SJCRH30 (cell line): ENCODE data around the gene MPND. TPM values are rescaled to one million over a fixed set of nuclear protein-coding genes. Genes with fewer than 3 reads are reported as not detected.

Source experiments
- DNase-seq, 2 experiments: peaks; one replicate each; pipeline ENCODE4 v3.0.0-alpha.2; 2015 to 2020
- H3K27ac ChIP-seq: fragments of 250-450 bp; sonication (Bioruptor Pico); 2 replicates; pipeline ENCODE4 v1.5.1; 2020; ENCODE audit warnings: mild to moderate bottlenecking, moderate library complexity
- H3K27me3 ChIP-seq: fragments of 250-450 bp; sonication (Bioruptor Pico); 2 replicates; pipeline ENCODE4 v1.5.1; 2020; ENCODE audit warnings: mild to moderate bottlenecking, moderate library complexity
- H3K36me3 ChIP-seq: fragments of 250-450 bp; sonication (Bioruptor Pico); 2 replicates; pipeline ENCODE4 v1.5.1; 2020; ENCODE audit warnings: mild to moderate bottlenecking, moderate library complexity
- H3K4me1 ChIP-seq: fragments of 250-450 bp; sonication (Bioruptor Pico); 2 replicates; pipeline ENCODE4 v1.5.1; 2020; ENCODE audit warnings: mild to moderate bottlenecking, moderate library complexity
- H3K4me3 ChIP-seq: fragments of 250-450 bp; sonication (Bioruptor Pico); 2 replicates; pipeline ENCODE4 v1.5.1; 2020; ENCODE audit warnings: mild to moderate bottlenecking, moderate library complexity
- H3K9me3 ChIP-seq: fragments of 250-450 bp; sonication (Bioruptor Pico); replicated peaks from 2 replicates; pipeline ENCODE4 v1.5.1; 2020; ENCODE audit warnings: mild to moderate bottlenecking, moderate library complexity
- total RNA-seq: library from RNA; depleted of rRNA; stranded (reverse); fragments of >200 nt; shearing (Covaris generic); gene quantifications from 2 replicates; pipeline ENCODE4 v1.2.3, GENCODE V29; 2014; rRNA removed

Gene MPND
- total RNA-seq, result 3.8 and 8.3 TPM in 2 replicates

- Histone ChIP-seq H3K27me3 (no peaks in the 10 kb centered on the region), H3K9me3 (no peaks in the 10 kb centered on the region), H3K36me3 (no peaks in the 10 kb centered on the region), H3K27ac (peak within 1 kb of the TSS; percentile 63), H3K4me1 (peaks cover 17% of the 10 kb centered on the region), H3K4me3 (peak within 1 kb of the TSS; percentile 65)
- peak; percentile 83 to 86 for DNase-seq
Measured at GRCh38 chr19:4343370-4344307, at the start of gene MPND. Gene MPND, plus strand, starts transcription at chr19:4343562. Its CDS starts 32 bp downstream, at chr19:4343594.

GRCh38 chr19:4294389-4294788 is 49.0 kb upstream of the MPND start:
- no peak overlapping the region for H3K4me3 ChIP-seq
- DNase-seq, result no peak
- H3K9me3 ChIP-seq, result no peaks in the 10 kb centered on the region
- H3K27me3 ChIP-seq, result no peaks in the 10 kb centered on the region
- 0 out of 2 replicates have a peak, but pooled peaks cover 4% of the 10 kb centered on the region for H3K4me1 ChIP-seq
- H3K36me3 ChIP-seq, result no peaks in the 10 kb centered on the region
- H3K27ac ChIP-seq, result no peak overlapping the region

- Histone ChIP-seq H3K27ac (no peak overlapping the region), H3K27me3 (no peaks in the 10 kb centered on the region)
- peak; percentile 94 for DNase-seq
Measured at GRCh38 chr19:4295972-4296771, 47.2 kb upstream of the MPND start.

GRCh38 chr19:4297901-4298809 is 45.2 kb upstream of the MPND start:
- Histone ChIP-seq H3K27ac (no peak overlapping the region), H3K9me3 (no peaks in the 10 kb centered on the region), H3K4me3 (no peak overlapping the region), H3K27me3 (no peaks in the 10 kb centered on the region), H3K36me3 (no peaks in the 10 kb centered on the region), H3K4me1 (peaks cover 11% of the 10 kb centered on the region)
- peak; percentile 44 to 55 for DNase-seq

More at GRCh38 chr19:4295972-4296771, 47.2 kb upstream of the MPND start:
- no peak overlapping the region for H3K4me3 ChIP-seq
- no peaks in the 10 kb centered on the region for H3K9me3 ChIP-seq
- H3K4me1 ChIP-seq, result 0 out of 2 replicates have a peak, but pooled peaks cover 4% of the 10 kb centered on the region
- no peaks in the 10 kb centered on the region for H3K36me3 ChIP-seq

- Histone ChIP-seq H3K27me3 (no peaks in the 10 kb centered on the region), H3K4me1 (peaks cover 11% of the 10 kb centered on the region), H3K36me3 (no peaks in the 10 kb centered on the region), H3K4me3 (no peak overlapping the region), H3K27ac (no peak overlapping the region), H3K9me3 (no peaks in the 10 kb centered on the region)
- DNase-seq, result no peak
Measured at GRCh38 chr19:4298810-4299550, 44.4 kb upstream of the MPND start.

- no peak for DNase-seq
- Histone ChIP-seq H3K4me3 (no peak overlapping the region), H3K9me3 (no peaks in the 10 kb centered on the region), H3K27ac (no peak overlapping the region), H3K27me3 (no peaks in the 10 kb centered on the region), H3K36me3 (no peaks in the 10 kb centered on the region), H3K4me1 (peaks cover 11% of the 10 kb centered on the region)
Measured at GRCh38 chr19:4300589-4300988, 42.8 kb upstream of the MPND start.

GRCh38 chr19:4301590-4302242 is 41.6 kb upstream of the MPND start:
- Histone ChIP-seq H3K27me3 (no peaks in the 10 kb centered on the region), H3K4me3 (no peak overlapping the region), H3K27ac (no peak overlapping the region), H3K9me3 (no peaks in the 10 kb centered on the region), H3K36me3 (no peaks in the 10 kb centered on the region), H3K4me1 (peaks cover 8% of the 10 kb centered on the region)
- DNase-seq, result peak; percentile 70 to 85

- Histone ChIP-seq H3K4me1 (peaks cover 7% of the 10 kb centered on the region), H3K9me3 (no peaks in the 10 kb centered on the region), H3K27ac (no peak within 1 kb of the TSS), H3K27me3 (no peaks in the 10 kb centered on the region), H3K4me3 (no peak within 1 kb of the TSS), H3K36me3 (no peaks in the 10 kb centered on the region)
- peak in 1 of 2 experiments; percentile 41 for DNase-seq
Measured at GRCh38 chr19:4302243-4302640, 41.1 kb upstream of the MPND start, which contains the start of gene TMIGD2. Gene TMIGD2, minus strand, starts transcription at chr19:4302389. Its CDS starts 4 bp downstream, at chr19:4302385.

- peak overlapping the region; percentile 54 for H3K4me3 ChIP-seq
- no peak overlapping the region for H3K27ac ChIP-seq
- H3K36me3 ChIP-seq, result no peaks in the 10 kb centered on the region
- no peaks in the 10 kb centered on the region for H3K9me3 ChIP-seq
- H3K27me3 ChIP-seq, result no peaks in the 10 kb centered on the region
- no peak for DNase-seq
- peaks cover 7% of the 10 kb centered on the region for H3K4me1 ChIP-seq
Measured at GRCh38 chr19:4303819-4304537, 39.4 kb upstream of the MPND start.

GRCh38 chr19:4304538-4305256 is 38.7 kb upstream of the MPND start, which contains the start of gene FSD1:
Gene FSD1, plus strand, starts transcription at chr19:4304598. Its CDS starts 149 bp downstream, at chr19:4304747.
- no peak within 1 kb of the TSS for H3K27ac ChIP-seq
- no peaks in the 10 kb centered on the region for H3K36me3 ChIP-seq
- peaks cover 7% of the 10 kb centered on the region for H3K4me1 ChIP-seq
- H3K27me3 ChIP-seq, result no peaks in the 10 kb centered on the region
- peak; percentile 79 to 87 for DNase-seq
- no peaks in the 10 kb centered on the region for H3K9me3 ChIP-seq
- peak within 1 kb of the TSS; percentile 54 for H3K4me3 ChIP-seq

- peaks cover 7% of the 10 kb centered on the region for H3K4me1 ChIP-seq
- H3K4me3 ChIP-seq, result no peak overlapping the region
- peaks cover 2% of the 10 kb centered on the region; the same call in 1 of the 2 replicates for H3K36me3 ChIP-seq
- no peaks in the 10 kb centered on the region for H3K27me3 ChIP-seq
- H3K27ac ChIP-seq, result no peak overlapping the region
- no peak for DNase-seq
- H3K9me3 ChIP-seq, result no peaks in the 10 kb centered on the region
Measured at GRCh38 chr19:4305257-4305612, 38.1 kb upstream of the MPND start.

GRCh38 chr19:4305659-4306058 is 37.7 kb upstream of the MPND start:
- no peaks in the 10 kb centered on the region for H3K27me3 ChIP-seq
- H3K4me3 ChIP-seq, result no peak overlapping the region
- H3K36me3 ChIP-seq, result peaks cover 7% of the 10 kb centered on the region; the same call in 1 of the 2 replicates
- DNase-seq, result no peak
- H3K4me1 ChIP-seq, result peaks cover 7% of the 10 kb centered on the region
- H3K27ac ChIP-seq, result no peak overlapping the region
- no peaks in the 10 kb centered on the region for H3K9me3 ChIP-seq
